Fibroblast of skin of abdomen (primary cell): ENCODE data around the gene PHACTR3.

Experiments used
- DNase-seq: peaks from one replicate; pipeline ENCODE4 v3.0.0-alpha.2; 2013

PHACTR3 gene

GRCh38 chr20:59703046-59703445, 98.7 kb downstream of the PHACTR3 start:
- no peak for DNase-seq

GRCh38 chr20:59705651-59706399, 101.5 kb downstream of the PHACTR3 start:
- no peak for DNase-seq

DNA sequence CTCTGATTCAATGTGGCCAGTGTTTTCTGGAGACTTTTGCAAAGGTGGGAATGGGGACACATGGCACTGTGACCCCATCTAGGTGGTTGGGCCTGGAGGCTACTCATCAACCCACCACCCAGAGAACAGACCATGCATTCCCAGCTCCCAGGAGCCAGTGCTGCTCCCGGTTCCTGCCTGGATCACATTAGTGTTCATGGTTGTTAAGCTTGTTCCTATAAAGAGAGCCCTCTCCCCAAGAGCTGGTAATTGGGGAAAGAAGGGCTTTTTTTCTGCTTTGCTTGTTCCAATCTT, 102.0 kb downstream of the PHACTR3 start:
- DNase-seq = no peak

- DNase-seq = no peak
Measured at GRCh38 chr20:59708326-59708725, 104.0 kb downstream of the PHACTR3 start.

- DNase-seq = no peak
Measured at GRCh38 chr20:59709636-59710035, 105.3 kb downstream of the PHACTR3 start.

GRCh38 chr20:59718071-59718470, 113.7 kb downstream of the PHACTR3 start:
- no peak for DNase-seq

- no peak for DNase-seq
Measured at GRCh38 chr20:59718751-59719150, 114.4 kb downstream of the PHACTR3 start.

DNA sequence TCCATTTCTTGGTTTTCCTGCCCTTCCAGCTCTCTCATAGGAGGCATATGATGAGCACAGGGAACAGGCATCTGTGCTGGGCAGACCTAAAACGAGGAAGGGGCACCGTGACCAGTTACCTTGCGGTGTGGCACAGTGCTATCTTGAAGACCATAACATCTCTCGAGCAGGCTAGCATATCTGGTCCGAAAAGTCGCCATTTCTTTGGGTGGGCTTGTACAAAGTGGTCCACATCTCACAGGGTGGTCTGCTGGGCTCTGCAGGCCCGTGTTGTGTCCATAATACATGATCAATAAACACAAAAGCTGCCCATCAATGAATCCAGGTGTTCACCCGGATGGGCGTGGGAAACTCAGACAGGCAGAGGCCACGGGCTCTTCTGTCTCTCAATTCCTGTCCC, 115.7 kb downstream of the PHACTR3 start:
- no peak for DNase-seq

DNA sequence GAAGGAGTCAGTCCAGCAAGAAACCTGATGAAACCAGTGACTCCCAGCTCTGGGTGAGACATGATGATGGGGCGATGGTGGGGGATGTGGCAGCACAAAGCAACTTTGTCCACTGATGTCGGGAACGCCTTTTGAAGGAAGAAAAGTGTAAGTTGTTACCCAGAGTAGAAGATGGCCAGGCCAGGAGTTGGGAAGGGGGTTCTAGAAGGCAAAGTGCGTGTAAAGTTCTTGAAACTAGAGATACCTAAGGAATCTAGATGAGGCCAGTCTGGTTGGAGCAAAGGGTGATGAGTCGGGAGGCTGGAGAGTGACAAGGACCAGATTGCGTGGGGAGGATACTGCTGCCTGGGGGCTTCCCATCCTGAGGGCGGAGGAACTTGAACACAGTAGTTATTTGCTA, 117.0 kb downstream of the PHACTR3 start:
- no peak for DNase-seq

DNA sequence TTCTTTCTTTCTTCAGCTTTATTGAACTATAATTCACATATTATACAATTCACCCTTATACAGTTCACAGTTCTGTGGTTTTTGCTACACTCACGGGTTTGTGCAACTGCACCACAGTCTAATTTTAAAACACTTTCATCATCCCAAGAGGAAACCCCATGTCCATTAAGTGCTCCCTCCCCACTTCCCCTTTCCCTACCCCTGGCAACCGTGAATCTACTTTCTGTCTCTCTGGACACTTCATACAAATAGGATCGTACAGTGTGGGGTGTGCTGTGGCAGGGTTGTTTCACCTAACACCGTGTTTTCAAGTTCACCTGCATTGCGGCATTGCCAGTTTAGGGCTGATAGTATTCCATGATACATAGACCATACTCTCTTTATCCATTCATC, 118.8 kb downstream of the PHACTR3 start:
- DNase-seq = no peak

- peak; percentile 76 for DNase-seq
Measured at GRCh38 chr20:59723607-59724456, 119.5 kb downstream of the PHACTR3 start.

DNA sequence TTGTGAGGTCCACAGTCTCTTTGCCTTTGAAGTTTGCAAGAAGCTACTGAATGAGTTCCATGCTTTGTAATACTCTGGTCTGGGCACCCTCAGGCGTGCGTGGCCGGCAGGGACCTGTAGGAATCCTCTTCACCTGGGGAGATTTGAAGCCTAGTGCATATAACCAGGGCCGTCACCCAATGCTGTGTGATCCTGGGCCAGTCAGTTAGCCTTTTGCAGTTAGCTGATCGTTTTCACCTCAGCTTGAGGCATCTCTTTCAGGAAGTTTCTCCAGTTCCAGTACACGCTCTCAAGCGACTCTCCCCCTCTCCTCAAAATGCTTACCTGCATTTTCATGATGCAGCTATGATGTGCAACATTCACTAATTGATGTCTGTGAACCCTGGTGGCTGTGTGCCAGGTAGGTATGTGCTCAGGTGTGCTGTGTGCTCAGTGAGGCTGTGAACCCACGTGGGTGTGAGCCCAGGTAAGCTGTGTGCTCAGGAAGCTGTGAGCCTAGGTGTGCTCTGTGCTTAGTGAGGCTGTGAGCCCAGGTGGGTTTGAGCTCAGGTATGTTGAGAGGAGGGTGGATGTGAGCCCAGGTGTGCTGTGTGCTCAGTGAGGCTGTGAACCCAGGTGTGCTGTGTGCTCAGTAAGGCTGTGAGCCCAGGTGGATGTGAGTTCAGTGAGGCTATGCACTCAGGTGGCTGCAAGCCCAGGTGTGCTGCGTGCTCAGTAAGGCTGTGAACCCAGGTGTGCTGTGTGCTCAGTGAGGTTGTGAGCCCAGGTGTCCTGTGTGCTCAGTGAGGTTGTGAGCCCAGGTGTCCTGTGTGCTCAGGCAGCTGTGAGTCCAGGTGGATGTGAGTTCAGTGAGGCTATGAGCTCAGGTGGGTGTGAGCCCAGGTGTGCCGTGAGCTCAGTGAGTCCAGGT, 120.4 kb downstream of the PHACTR3 start:
- DNase-seq = no peak

- DNase-seq = no peak
Measured at GRCh38 chr20:59725476-59726280, 121.3 kb downstream of the PHACTR3 start.

DNA sequence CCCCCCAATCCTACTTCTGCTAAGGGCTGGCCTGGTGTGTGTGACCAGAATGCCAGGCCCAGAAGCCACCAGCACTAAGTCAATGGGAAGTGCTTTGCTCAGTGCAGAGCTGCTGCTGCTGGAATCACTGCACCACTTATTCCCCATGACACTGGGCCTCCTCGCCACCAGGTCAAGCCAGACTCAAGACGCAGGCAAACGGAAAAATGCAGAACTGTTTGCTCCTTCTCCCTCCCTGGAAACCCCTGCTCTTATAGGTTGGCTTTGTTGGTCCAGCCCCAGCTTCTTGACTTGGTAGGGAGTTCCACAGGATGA, 121.9 kb downstream of the PHACTR3 start:
- no peak for DNase-seq

DNA sequence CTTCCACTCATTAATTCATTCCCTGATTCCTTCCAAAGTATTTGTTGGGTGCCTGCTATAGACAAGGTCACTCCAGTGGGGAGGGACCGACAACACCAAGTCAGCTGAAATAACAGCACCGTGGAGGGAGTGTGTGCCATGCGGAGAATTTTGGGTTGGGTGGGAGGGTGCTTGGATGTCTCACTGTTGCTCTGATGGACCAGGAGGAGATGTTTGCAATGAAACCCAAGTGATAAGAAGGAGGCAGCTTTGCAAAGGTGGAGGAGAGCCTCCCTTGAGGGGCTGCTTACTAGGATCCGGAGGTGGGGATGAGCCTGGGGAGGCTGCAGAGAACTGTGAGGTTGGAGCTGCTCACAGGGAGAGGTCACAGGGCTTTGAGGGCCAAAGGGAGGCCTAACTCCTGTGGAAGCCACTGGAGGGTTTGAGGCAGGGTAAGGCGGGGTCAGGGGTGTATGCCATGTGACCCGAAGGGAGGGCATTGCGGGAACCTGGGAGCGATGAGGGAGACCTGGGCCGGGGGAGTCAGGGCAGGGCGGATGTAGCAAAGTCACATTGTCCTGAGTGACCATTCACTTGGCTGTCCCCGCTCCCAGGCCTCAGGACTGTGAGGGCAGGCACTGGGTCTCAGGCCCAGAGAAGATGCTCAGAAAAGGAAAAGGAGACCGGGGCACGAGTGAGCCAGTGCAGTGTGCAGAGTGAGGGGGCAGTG, 124.5 kb downstream of the PHACTR3 start:
- DNase-seq = no peak

DNA sequence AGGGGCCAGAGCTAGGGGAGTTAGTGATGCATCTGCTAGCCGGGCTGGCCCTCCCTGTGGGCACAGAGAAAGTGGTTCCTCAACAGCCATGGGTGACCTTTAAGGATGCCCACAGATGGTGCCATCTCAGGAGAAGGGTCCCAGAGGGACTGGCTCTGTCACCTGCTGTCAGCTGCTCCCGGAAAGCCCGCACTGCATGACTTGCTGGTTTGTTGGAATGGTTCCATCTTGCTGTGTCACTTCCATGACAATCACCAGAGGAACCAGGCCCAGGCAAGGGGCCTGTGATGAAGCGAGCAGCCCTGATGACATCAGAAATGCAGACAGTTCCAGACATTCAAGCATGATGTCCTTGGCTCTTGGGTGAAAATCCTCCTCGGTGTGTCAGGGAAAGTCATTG, 125.2 kb downstream of the PHACTR3 start:
- DNase-seq = no peak

DNA sequence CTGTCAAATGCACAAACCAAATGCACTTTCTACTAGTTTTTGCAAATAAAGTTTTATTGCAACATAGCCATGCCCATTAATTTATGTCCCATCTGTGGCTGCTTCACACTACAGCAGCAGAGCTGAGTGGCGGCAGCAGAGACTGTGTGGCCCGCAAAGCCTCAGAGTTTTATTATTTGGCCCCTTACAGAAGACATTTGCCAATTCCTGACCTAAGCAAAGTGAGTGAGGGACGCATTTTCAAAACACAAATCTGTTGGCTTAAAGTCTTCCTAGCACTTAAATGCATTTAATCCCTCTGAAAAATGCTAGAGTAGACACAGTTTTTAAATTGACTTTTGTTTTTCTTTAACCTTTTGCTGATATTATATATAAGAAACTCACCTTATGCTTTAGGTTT, 126.4 kb downstream of the PHACTR3 start:
- DNase-seq = no peak

- no peak for DNase-seq
Measured at GRCh38 chr20:59731376-59731775, 127.0 kb downstream of the PHACTR3 start.

DNA sequence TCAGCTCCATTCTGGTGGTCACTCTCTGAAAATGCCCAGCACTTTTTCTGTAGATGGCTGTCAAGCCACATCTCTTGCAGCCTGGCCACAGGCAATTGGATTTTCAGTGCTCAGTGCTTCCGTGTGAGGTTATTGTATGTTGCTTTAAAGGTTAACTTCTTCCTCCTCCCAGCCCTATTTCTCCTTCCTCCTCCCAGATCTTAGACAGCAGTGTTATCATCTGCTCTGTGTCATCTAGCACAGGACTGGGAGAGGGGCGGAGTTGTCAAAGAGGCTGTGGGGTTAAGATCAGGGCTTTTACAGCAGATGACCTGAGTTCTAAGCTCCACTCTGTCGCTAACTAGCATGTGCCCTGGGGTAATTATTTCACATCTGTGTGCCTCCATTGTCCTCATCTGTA, 129.0 kb downstream of the PHACTR3 start:
- DNase-seq = no peak

- no peak for DNase-seq
Measured at GRCh38 chr20:59735486-59735885, 131.1 kb downstream of the PHACTR3 start.

- no peak for DNase-seq
Measured at GRCh38 chr20:59735917-59736316, 131.6 kb downstream of the PHACTR3 start.

DNA sequence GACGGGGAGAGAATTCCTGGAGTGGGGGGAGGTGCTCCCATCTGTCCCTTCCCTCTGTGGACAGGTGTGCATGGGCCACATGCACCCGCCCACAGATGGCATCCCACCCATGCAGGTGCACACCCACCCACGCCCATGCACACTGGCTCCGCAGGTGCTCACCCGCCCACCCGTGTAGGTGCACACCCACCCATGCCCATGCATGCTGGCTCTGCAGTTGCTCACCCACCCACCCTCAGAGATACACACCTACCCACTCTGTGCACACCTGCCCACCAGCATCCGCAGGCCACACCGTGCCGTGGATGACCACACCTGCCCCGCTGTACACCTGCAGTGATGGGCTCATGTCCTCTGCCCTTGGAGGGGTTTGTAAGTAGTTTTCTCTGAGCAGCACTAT, 132.0 kb downstream of the PHACTR3 start:
- DNase-seq = no peak
